BLaER1 (cell line): ENCODE results near the gene INF2.

Source experiments
- H3K27ac ChIP-seq: shearing (Covaris generic); formaldehyde crosslinking; 2 replicates; pipeline ENCODE4 v1.8.1; 2022
- H3K27me3 ChIP-seq: shearing (Covaris generic); formaldehyde crosslinking; 2 replicates; pipeline ENCODE4 v1.8.1; 2022
- H3K36me3 ChIP-seq: shearing (Covaris generic); formaldehyde crosslinking; 2 replicates; pipeline ENCODE4 v1.8.1; 2022
- H3K4me1 ChIP-seq: shearing (Covaris generic); formaldehyde crosslinking; 2 replicates; pipeline ENCODE4 v1.8.1; 2022
- H3K4me2 ChIP-seq: shearing (Covaris generic); formaldehyde crosslinking; 2 replicates; pipeline ENCODE4 v1.8.1; 2022
- H3K4me3 ChIP-seq: shearing (Covaris generic); formaldehyde crosslinking; 2 replicates; pipeline ENCODE4 v1.8.1; 2022
- H3K9ac ChIP-seq: shearing (Covaris generic); formaldehyde crosslinking; 2 replicates; pipeline ENCODE4 v1.8.1; 2022
- H3K9me3 ChIP-seq: shearing (Covaris generic); formaldehyde crosslinking; 2 replicates; pipeline ENCODE4 v1.8.1; 2022
- H4K20me1 ChIP-seq: shearing (Covaris generic); formaldehyde crosslinking; 2 replicates; pipeline ENCODE4 v1.8.1; 2022
- Cebpa-rat ChIP-seq: shearing (Covaris generic); IDR thresholded peaks from 2 replicates; pipeline ENCODE4 v1.8.1; 2022

Gene INF2

DNA sequence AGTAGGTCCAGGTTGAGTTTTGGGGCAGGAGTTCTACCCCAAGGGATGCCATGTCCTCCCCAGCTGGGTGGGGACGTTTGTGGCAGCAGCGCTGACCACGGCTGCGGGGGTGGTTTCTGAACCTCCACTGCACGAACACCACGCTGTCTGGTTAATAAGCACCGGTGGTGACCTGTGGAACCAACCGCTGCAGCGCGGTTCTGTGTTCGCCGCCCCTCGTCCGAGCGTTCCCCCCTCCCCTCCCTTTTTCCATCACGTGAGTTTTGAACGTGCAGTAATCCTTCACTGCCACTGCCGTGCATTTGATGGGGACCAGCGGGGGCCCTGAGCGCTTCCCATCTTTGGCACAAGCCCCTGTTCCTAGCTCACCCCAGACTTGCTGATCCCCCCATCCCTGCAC lies 28.2 kb downstream of the INF2 start:
- Histone ChIP-seq H3K4me1 (peaks cover 84% of the 10 kb centered on the region), H4K20me1 (peaks cover 12% of the 10 kb centered on the region), H3K4me2 (peak overlapping the region; percentile 93), H3K4me3 (peak overlapping the region; percentile 19), H3K36me3 (peaks cover 70% of the 10 kb centered on the region), H3K9me3 (no peaks in the 10 kb centered on the region), H3K9ac (peak overlapping the region; percentile 58), H3K27ac (peak overlapping the region; percentile 92), H3K27me3 (no peaks in the 10 kb centered on the region)
- TF ChIP-seq Cebpa-rat: no peak

DNA sequence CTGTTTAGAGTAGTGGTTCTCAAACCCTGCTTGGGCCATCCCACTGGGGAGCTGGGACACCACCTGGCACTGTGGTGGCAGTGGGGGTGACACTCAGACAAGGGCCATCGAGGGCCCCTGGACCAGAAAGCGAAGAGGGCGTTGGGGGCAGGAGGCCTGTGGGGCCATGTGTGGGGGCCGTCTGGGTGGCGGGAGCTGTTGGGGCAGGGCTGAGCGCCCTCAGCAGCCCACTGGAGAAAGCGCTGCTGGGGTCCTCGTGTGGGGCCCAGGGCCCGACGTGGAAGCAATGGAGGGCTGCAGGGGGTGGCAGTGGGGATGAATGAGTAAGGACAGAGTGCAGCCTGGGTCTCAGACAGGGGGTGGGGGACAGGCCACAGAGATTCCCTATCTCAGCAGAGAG lies 28.7 kb downstream of the INF2 start:
- Histone ChIP-seq H3K4me1 (peaks cover 87% of the 10 kb centered on the region), H3K27ac (peak overlapping the region; percentile 92), H3K4me2 (peak overlapping the region; percentile 93), H3K9ac (peak overlapping the region; percentile 58), H3K36me3 (peaks cover 65% of the 10 kb centered on the region), H3K27me3 (no peaks in the 10 kb centered on the region), H3K4me3 (peak overlapping the region; percentile 19), H3K9me3 (no peaks in the 10 kb centered on the region), H4K20me1 (peaks cover 16% of the 10 kb centered on the region)
- no peak for TF ChIP-seq Cebpa-rat

DNA sequence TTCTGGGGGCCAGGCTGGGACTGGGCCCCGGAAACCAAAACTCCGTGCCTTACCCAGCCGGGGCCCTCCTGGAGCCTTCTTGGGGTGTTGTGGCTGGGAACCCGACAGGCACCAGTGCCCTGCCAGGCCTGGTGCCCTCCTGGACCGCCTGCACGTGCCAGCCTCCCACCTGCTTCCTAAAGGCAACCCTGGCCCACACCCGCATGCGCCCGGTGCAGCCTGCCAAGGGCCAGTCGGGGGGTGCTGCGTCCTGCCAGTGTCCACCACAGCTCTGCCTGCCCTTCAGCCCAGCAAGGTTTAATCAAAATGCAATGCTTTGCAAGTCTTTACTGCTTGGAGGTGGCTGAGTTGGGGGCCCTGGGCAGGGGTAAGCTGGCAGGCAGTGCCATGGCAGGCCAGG lies 29.5 kb downstream of the INF2 start:
- no peak overlapping the region for H3K4me3 ChIP-seq
- H3K4me1 ChIP-seq: peaks cover 89% of the 10 kb centered on the region
- H3K9ac ChIP-seq: peak overlapping the region; percentile 58
- peak overlapping the region; percentile 93 for H3K4me2 ChIP-seq
- H3K9me3 ChIP-seq: no peaks in the 10 kb centered on the region
- peaks cover 21% of the 10 kb centered on the region for H4K20me1 ChIP-seq
- no peak for TF ChIP-seq Cebpa-rat
- H3K27ac ChIP-seq: peak overlapping the region; percentile 92
- H3K36me3 ChIP-seq: peaks cover 58% of the 10 kb centered on the region
- H3K27me3 ChIP-seq: no peaks in the 10 kb centered on the region

DNA sequence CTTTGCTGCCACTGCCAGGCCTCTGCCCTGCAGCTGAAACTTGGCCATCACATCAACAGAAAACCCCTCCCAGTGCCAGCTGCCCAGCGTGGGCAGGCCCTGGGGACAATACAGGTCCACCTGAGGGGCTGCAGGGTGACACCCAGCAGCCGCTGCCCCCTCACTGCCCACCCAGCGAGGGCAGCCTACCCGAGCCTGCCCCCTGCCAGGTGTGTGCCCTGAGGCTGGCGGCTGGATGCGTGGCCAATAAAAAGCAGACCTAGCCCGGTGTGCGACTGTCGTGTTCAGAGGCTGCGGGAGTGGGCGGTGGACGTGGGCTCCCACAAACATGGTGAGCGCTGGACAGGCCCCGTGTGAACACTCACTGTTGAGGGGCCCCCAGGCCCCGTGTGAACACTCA lies 29.9 kb downstream of the INF2 start:
- no peak overlapping the region for H3K4me3 ChIP-seq
- no peaks in the 10 kb centered on the region for H3K27me3 ChIP-seq
- peak overlapping the region; percentile 92 for H3K27ac ChIP-seq
- peaks cover 84% of the 10 kb centered on the region for H3K4me1 ChIP-seq
- H3K4me2 ChIP-seq: peak overlapping the region; percentile 93
- peak overlapping the region; percentile 58 for H3K9ac ChIP-seq
- peaks cover 53% of the 10 kb centered on the region for H3K36me3 ChIP-seq
- H4K20me1 ChIP-seq: peaks cover 21% of the 10 kb centered on the region
- TF ChIP-seq Cebpa-rat: no peak
- H3K9me3 ChIP-seq: no peaks in the 10 kb centered on the region

DNA sequence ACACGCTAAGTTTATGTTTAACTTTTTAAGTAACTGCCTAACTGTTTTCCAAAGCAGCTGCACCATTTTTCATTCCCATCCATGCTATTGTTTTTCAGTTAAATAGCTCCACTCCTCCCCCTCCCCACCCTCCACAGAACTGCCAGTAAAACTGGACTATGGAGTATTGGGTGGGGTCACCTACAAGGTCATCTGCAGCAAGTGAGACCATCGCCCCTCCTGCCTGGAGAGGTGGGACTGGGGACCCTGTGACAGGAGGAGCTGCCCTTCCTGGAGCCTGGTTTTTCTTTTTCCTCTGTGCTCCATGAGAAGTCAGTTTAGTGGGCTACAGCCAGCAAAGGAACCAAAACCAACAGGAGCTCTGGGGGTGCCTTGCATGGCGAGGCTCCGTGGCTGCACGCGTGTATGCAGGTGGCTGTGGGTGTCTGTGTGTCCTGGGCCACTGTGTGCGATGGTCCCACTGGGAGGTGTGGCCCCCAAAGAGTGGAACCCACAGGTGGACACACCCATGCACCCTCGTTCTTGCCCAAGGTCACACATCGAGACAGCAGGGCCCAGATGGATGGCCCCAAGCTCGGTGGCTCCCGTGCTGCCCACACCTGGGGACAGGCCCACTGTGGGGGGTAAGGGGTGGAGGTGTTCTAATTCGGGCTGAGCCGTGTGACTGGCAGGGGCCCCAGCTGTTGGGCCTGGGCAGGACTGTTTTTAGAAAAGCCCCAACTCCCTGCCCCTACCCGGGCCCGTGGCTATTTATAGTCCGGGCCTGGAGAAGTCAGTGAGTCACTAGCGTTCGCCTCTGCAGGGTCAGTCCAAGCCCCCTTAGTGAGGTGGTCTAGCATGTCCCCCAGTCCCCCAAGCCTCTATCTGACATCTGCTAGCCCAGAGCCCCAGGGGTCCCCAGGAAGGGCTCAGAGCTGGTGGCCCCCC lies 32.4 kb downstream of the INF2 start:
- peaks cover 81% of the 10 kb centered on the region for H3K4me1 ChIP-seq
- no peaks in the 10 kb centered on the region for H3K27me3 ChIP-seq
- peak overlapping the region; percentile 65 for H3K27ac ChIP-seq
- peak overlapping the region; percentile 46; the same call in 1 of the 2 replicates for H3K4me3 ChIP-seq
- no peaks in the 10 kb centered on the region for H3K9me3 ChIP-seq
- TF ChIP-seq Cebpa-rat: no peak
- H4K20me1 ChIP-seq: peaks cover 21% of the 10 kb centered on the region
- H3K9ac ChIP-seq: peak overlapping the region; percentile 64
- peak overlapping the region; percentile 95 for H3K4me2 ChIP-seq
- H3K36me3 ChIP-seq: peaks cover 29% of the 10 kb centered on the region

DNA sequence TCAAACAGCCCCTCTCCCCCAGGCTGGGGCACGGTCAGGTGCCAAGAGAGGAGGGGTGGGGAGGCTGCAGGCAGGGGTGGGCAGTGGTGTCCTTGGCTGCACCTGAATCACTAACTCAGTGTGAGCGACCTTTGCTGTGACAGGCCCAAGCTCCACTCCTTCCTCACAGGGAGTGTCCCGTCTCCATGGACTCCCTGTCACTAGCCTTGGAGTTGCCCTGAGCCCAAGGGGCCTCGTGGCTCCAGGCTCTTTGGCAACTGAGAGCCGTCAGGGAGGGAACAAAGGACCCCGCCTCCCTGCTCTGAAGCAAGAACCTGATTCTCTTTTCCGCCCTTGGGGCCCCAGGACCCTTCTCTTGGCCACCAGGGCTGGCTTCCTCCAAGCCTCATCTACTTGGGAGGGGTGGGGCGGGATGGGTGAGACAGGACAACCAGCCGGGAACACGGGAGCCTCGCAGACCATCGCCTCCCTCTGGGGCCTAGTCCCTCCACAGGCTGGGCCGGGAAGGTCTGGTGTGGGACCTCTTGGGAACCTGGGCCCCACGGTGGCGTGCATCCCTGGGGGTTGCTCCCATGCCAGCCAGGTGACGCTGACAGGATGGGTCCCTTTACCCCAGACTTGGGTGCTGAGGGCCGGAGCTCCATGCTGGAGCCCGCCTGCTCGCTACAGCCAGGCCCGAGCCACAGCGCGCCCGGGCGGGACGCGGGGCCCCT lies 33.7 kb downstream of the INF2 start:
- Histone ChIP-seq H3K9ac (0 out of 2 replicates have a peak overlapping the region, but pooled peaks have one; percentile 24), H4K20me1 (peaks cover 21% of the 10 kb centered on the region), H3K4me1 (peaks cover 70% of the 10 kb centered on the region), H3K27ac (peak overlapping the region; percentile 65), H3K36me3 (peaks cover 29% of the 10 kb centered on the region), H3K9me3 (no peaks in the 10 kb centered on the region), H3K4me2 (peak overlapping the region; percentile 95), H3K27me3 (no peaks in the 10 kb centered on the region), H3K4me3 (peak overlapping the region; percentile 70)
- TF ChIP-seq Cebpa-rat: no peak

DNA sequence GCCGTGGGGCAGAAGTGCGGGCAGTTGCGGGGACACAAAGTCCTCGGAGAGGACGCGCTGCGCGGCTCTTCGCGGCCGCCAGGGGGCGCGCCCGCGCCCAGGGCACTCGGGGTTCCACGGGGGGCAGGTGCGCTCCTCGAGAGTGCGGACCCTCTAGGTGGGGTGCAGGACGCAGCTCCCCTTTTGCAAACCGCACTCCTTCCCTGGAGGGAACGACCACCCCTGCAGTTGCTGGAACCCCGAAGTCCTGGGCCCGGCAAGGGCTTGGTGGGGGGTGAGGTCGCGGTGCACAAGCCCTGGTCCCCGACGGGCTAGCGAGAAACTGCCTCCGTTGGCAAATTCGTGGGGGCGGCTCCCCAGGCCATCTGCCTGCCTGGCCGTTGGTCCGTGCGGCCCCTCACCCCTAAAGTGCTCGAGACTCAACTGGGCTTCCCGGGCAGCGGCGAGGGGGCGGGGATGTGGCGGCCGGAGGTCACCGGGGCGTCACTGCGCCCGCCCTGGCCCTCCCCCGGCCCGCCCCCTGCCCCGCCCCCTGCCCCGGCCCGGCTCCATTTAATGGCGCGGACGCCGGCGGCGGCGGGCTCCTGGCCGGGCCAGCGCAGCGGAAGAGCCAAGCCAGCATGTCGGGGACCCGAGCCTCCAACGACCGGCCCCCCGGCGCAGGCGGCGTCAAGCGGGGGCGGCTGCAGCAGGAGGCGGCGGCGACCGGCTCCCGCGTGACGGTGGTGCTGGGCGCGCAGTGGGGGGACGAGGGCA lies 34.4 kb downstream of the INF2 start, which contains the start of gene ADSS1:
ADSS1 (plus strand) TSS at position 579 of the 756 bp plus-strand sequence; CDS start at position 621, 42 bp downstream.
- Histone ChIP-seq H3K27me3 (no peaks in the 10 kb centered on the region), H3K4me2 (peak within 1 kb of the TSS; percentile 95), H3K9ac (peak within 1 kb of the TSS; percentile 68; the same call in 1 of the 2 replicates)

DNA sequence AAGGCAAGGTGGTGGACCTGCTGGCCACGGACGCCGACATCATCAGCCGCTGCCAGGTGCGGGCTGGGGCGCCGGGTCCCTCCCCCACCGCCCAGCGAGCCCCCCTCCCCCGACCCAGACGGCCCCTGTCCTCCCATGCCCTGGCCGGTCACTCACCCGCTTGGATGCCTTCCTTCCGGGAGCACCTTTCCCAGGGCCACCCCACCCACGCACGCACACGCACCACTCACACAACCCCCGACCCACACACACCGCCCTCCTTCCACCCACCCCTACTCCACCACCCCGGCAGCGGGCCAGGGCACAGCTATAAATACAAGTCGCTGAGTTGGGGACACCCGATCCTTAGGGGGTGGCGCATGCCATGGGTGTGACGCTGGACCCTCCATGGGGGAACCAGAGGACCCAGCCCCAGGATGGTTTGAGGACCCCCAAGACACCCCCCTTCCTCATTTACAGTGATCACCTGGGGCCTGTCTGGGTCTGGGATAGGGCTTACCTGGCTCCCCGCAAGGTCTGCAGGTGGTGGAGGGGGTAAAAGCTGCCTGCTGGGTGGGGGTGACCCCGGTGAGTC lies 35.1 kb downstream of the INF2 start:
- Histone ChIP-seq H3K36me3 (peaks cover 17% of the 10 kb centered on the region), H3K9me3 (no peaks in the 10 kb centered on the region), H3K27me3 (no peaks in the 10 kb centered on the region), H3K4me3 (peak overlapping the region; percentile 70), H3K4me2 (peak overlapping the region; percentile 95), H4K20me1 (peaks cover 21% of the 10 kb centered on the region), H3K9ac (peak overlapping the region; percentile 68; the same call in 1 of the 2 replicates), H3K27ac (peak overlapping the region; percentile 58), H3K4me1 (peaks cover 56% of the 10 kb centered on the region)
- TF ChIP-seq Cebpa-rat: no peak

More for the DNA sequence above, 34.4 kb downstream of the INF2 start, which contains the start of gene ADSS1:
- Histone ChIP-seq H3K27ac (peak within 1 kb of the TSS; percentile 65), H4K20me1 (peaks cover 21% of the 10 kb centered on the region), H3K4me3 (peak within 1 kb of the TSS; percentile 70), H3K36me3 (peaks cover 24% of the 10 kb centered on the region), H3K9me3 (no peaks in the 10 kb centered on the region), H3K4me1 (peaks cover 63% of the 10 kb centered on the region)
- no peak for TF ChIP-seq Cebpa-rat
